H1 (cell line): ENCODE measurements around the gene WDR19. TPM values are rescaled to one million over a fixed set of nuclear protein-coding genes. Genes with fewer than 3 reads are reported as not detected.

Source experiments
- CTCF ChIA-PET: fragments of 300-600 bp; sonication (Branson Sonifier 250); formaldehyde crosslinking; loops from one replicate; lab custom pipeline; 2021; ENCODE audit not compliant: partially characterized antibody; lab: Charles Lee
- POLR2A ChIA-PET: fragments of 300-600 bp; sonication (Branson Sonifier 250); formaldehyde crosslinking; loops from one replicate; lab custom pipeline; 2021; ENCODE audit warnings: inconsistent platforms; ENCODE audit not compliant: partially characterized antibody; lab: Charles Lee
- DNase-seq, 2 experiments: peaks; one replicate each; pipeline versions ENCODE4 v3.0.0 to v3.0.0-alpha.2; 2010 to 2022; ENCODE audit warnings: low spot score in 2 of 2, low read depth in 1 of 2, mixed read lengths in 1 of 2
- FAIRE-seq: peaks from 2 replicates; lab custom pipeline; 2011; peaks lifted over from hg19 to GRCh38; lab: Jason Lieb, UNC
- H2AFZ ChIP-seq: 2 replicates; pipeline ENCODE4 v1.8.1; 2012; ENCODE audit warnings: low read length, inconsistent platforms
- H2AK5ac ChIP-seq: 2 replicates; pipeline ENCODE4 v1.6.1; 2013; ENCODE audit warnings: low read depth, low read length
- H2BK120ac ChIP-seq: replicated peaks from 2 replicates; pipeline ENCODE3; 2013; ENCODE audit warnings: low read depth, low read length, inconsistent platforms
- H2BK12ac ChIP-seq: 2 replicates; pipeline ENCODE4 v1.6.1; 2013; ENCODE audit warnings: low read depth, low read length
- H2BK15ac ChIP-seq: 2 replicates; pipeline ENCODE4 v1.6.1; 2013; ENCODE audit warnings: low read length
- H2BK20ac ChIP-seq: 2 replicates; pipeline ENCODE4 v1.6.1; 2013; ENCODE audit warnings: low read length
- H2BK5ac ChIP-seq: 2 replicates; pipeline ENCODE4 v1.6.1; 2013; ENCODE audit warnings: low read depth, low read length
- H3K14ac ChIP-seq: 2 replicates; pipeline ENCODE4 v1.6.1; 2013; ENCODE audit warnings: inconsistent platforms; ENCODE audit not compliant: insufficient read length
- H3K18ac ChIP-seq: 2 replicates; pipeline ENCODE4 v1.6.1; 2013; ENCODE audit warnings: low read length; ENCODE audit errors: extremely low read depth
- H3K23ac ChIP-seq: 2 replicates; pipeline ENCODE4 v1.6.1; 2013; ENCODE audit warnings: inconsistent platforms; ENCODE audit not compliant: insufficient read length
- H3K23me2 ChIP-seq: 2 replicates; pipeline ENCODE4 v1.6.1; 2013; ENCODE audit warnings: low read depth, low read length
- H3K27ac ChIP-seq: 2 replicates; pipeline ENCODE4 v1.6.1; 2011; ENCODE audit warnings: low read depth, low read length, inconsistent platforms
- H3K27me3 ChIP-seq, 4 experiments: replicated peaks in 1 of 4; 1 replicate in 1 of 4; 2 replicates in 3 of 4; pipeline versions ENCODE4 v1.6.1 to v1.8.1; 2011 to 2013; ENCODE audit warnings: low read length in 3 of 4, mild to moderate bottlenecking in 3 of 4, inconsistent platforms in 2 of 4, mixed read lengths in 2 of 4, moderate library complexity in 1 of 4; ENCODE audit not compliant: control insufficient read depth in 3 of 4, insufficient read depth in 3 of 4; ENCODE audit errors: extremely low read depth in 1 of 4
- H3K36me3 ChIP-seq, 4 experiments: 2 replicates each; pipeline versions ENCODE4 v1.6.1 to v1.8.1; 2011 to 2013; ENCODE audit warnings: mild to moderate bottlenecking in 4 of 4, low read length in 3 of 4, moderate library complexity in 2 of 4, control low read depth in 1 of 4, inconsistent platforms in 1 of 4; ENCODE audit not compliant: insufficient read depth in 4 of 4, control insufficient read depth in 2 of 4
- H3K4ac ChIP-seq: replicated peaks from 2 replicates; pipeline ENCODE3; 2013; ENCODE audit warnings: low read length, low read depth, mixed read lengths, inconsistent platforms; ENCODE audit not compliant: insufficient read length
- H3K4me1 ChIP-seq, 4 experiments: replicated peaks in 1 of 4; 1 replicate in 1 of 4; 2 replicates in 3 of 4; pipeline versions ENCODE4 v1.6.1 to v1.8.1; 2011 to 2013; ENCODE audit warnings: low read length in 3 of 4, inconsistent platforms in 2 of 4, mixed read lengths in 1 of 4; ENCODE audit not compliant: insufficient read depth in 4 of 4, control insufficient read depth in 3 of 4
- H3K4me2 ChIP-seq, 2 experiments: 2 replicates each; pipeline versions ENCODE4 v1.6.1 to v1.8.1; 2011 to 2013; ENCODE audit warnings: low read depth in 2 of 2, low read length in 2 of 2, control low read depth in 1 of 2, inconsistent platforms in 1 of 2, mild to moderate bottlenecking in 1 of 2; ENCODE audit not compliant: insufficient read depth in 1 of 2
- H3K4me3 ChIP-seq, 4 experiments: fragments of 200-600, 300-600 bp in 1 of 4; sonication (generic), shearing (Covaris generic), sonication (Bioruptor Twin) in 1 of 4; 2 replicates each; pipeline versions ENCODE4 v1.5.1 to v1.8.1; 2011 to 2016; ENCODE audit warnings: low read length in 4 of 4, low read depth in 3 of 4, control low read depth in 2 of 4, inconsistent platforms in 2 of 4, mild to moderate bottlenecking in 2 of 4, mixed read lengths in 1 of 4, moderate library complexity in 1 of 4; ENCODE audit not compliant: insufficient read depth in 2 of 4; ENCODE audit errors: extremely low read depth in 1 of 4
- H3K56ac ChIP-seq: replicated peaks from 2 replicates; pipeline ENCODE3; 2013; ENCODE audit warnings: low read depth, mild to moderate bottlenecking, mixed read lengths, low read length, inconsistent platforms; ENCODE audit not compliant: insufficient read length
- H3K79me1 ChIP-seq: 2 replicates; pipeline ENCODE4 v1.6.1; 2013; ENCODE audit warnings: low read depth, low read length, control low read depth
- H3K79me2 ChIP-seq, 2 experiments: 2 replicates each; pipeline versions ENCODE4 v1.6.1 to v1.8.1; 2012 to 2013; ENCODE audit warnings: low read length in 2 of 2, mild to moderate bottlenecking in 2 of 2, inconsistent platforms in 1 of 2; ENCODE audit not compliant: insufficient read depth in 2 of 2, control insufficient read depth in 1 of 2
- H3K9ac ChIP-seq, 4 experiments: replicated peaks in 1 of 4; 1 replicate in 1 of 4; 2 replicates in 3 of 4; pipeline versions ENCODE4 v1.6.1 to v1.8.1; 2011 to 2013; ENCODE audit warnings: low read depth in 3 of 4, low read length in 3 of 4, control low read depth in 2 of 4, mild to moderate bottlenecking in 2 of 4, moderate library complexity in 2 of 4, inconsistent platforms in 1 of 4; ENCODE audit errors: extremely low read depth in 1 of 4
- H3K9me3 ChIP-seq, 2 experiments: 2 replicates each; pipeline versions ENCODE4 v1.6.1 to v1.8.1; 2012 to 2013; ENCODE audit warnings: mild to moderate bottlenecking in 2 of 2, moderate library complexity in 2 of 2, control low read depth in 1 of 2, inconsistent platforms in 1 of 2, low read depth in 1 of 2, low read length in 1 of 2, mixed read lengths in 1 of 2; ENCODE audit not compliant: insufficient read depth in 2 of 2
- H4K20me1 ChIP-seq, 2 experiments: replicated peaks in 1 of 2; 2 replicates each; pipeline versions ENCODE3 to v1.8.1; 2011 to 2013; ENCODE audit warnings: inconsistent platforms in 2 of 2, low read length in 2 of 2, mild to moderate bottlenecking in 1 of 2; ENCODE audit not compliant: insufficient read depth in 2 of 2, control insufficient read depth in 1 of 2
- H4K5ac ChIP-seq: 2 replicates; pipeline ENCODE4 v1.6.1; 2013; ENCODE audit warnings: low read length, low read depth, mixed read lengths, inconsistent platforms; ENCODE audit not compliant: insufficient read length
- H4K8ac ChIP-seq: 2 replicates; pipeline ENCODE4 v1.8.0; 2013; ENCODE audit warnings: mild to moderate bottlenecking, moderate library complexity, low read length, inconsistent platforms; ENCODE audit not compliant: insufficient read depth; ENCODE audit errors: extremely low read depth
- H4K91ac ChIP-seq: replicated peaks from 2 replicates; pipeline ENCODE3; 2013; ENCODE audit warnings: low read length, mixed read lengths, inconsistent platforms; ENCODE audit not compliant: insufficient read length
- BCL11A ChIP-seq, 2 experiments: IDR thresholded peaks; one replicate each; pipeline ENCODE4 v1.6.1; 2011; ENCODE audit warnings: low read depth in 2 of 2, low read length in 2 of 2, mild to moderate bottlenecking in 2 of 2
- BRCA1 ChIP-seq: IDR thresholded peaks from 2 replicates; pipeline ENCODE4 v1.6.1; 2012; ENCODE audit warnings: low read depth, low read length, improper control_type of control experiment
- E2F6 ChIP-seq: IDR thresholded peaks from 2 replicates; pipeline ENCODE4 v1.6.1; 2012; ENCODE audit warnings: inconsistent platforms
- EGR1 ChIP-seq: IDR thresholded peaks from 2 replicates; pipeline ENCODE4 v1.6.1; 2011; ENCODE audit warnings: low read depth, low read length, borderline replicate concordance
- EZH2 ChIP-seq: fragments of 200-600 bp; sonication (generic); IDR thresholded peaks from 2 replicates; pipeline ENCODE4 v1.7.1; 2012; ENCODE audit warnings: low read depth, mild to moderate bottlenecking, moderate library complexity, low read length, inconsistent platforms; ENCODE audit not compliant: severe bottlenecking
- GABPA ChIP-seq: IDR thresholded peaks from 2 replicates; pipeline ENCODE4 v1.6.1; 2011; ENCODE audit warnings: mild to moderate bottlenecking, low read length, moderate library complexity, borderline replicate concordance; ENCODE audit not compliant: insufficient read depth
- NANOG ChIP-seq: IDR thresholded peaks from 2 replicates; pipeline ENCODE4 v1.6.1; 2011; ENCODE audit warnings: low read length, low read depth, mild to moderate bottlenecking, inconsistent platforms; ENCODE audit not compliant: insufficient read depth, poor library complexity, severe bottlenecking
- RXRA ChIP-seq: IDR thresholded peaks from 2 replicates; pipeline ENCODE4 v1.6.1; 2011; ENCODE audit warnings: low read depth, mild to moderate bottlenecking, low read length, moderate library complexity; ENCODE audit not compliant: insufficient read depth
- SIX5 ChIP-seq: IDR thresholded peaks from 2 replicates; pipeline ENCODE4 v1.6.1; 2011; ENCODE audit warnings: mild to moderate bottlenecking, low read depth, low read length
- TAF7 ChIP-seq: optimal IDR thresholded peaks from 2 replicates; pipeline ENCODE3; 2011; ENCODE audit warnings: low read depth, mild to moderate bottlenecking, inconsistent platforms, low read length, moderate library complexity, borderline replicate concordance
- ZNF274 ChIP-seq: IDR thresholded peaks from 2 replicates; pipeline ENCODE4 v1.7.0; 2012; ENCODE audit warnings: low read length, borderline replicate concordance; ENCODE audit errors: extremely low read depth
- WGBS, 2 experiments: shearing (Covaris generic) in 1 of 2; methylation state at CpG; one replicate each; pipeline versions ENCODE4 v1.1.6 to v1.1.7; 2013 to 2015; ENCODE audit warnings: low lambda C conversion rate in 2 of 2, mixed read lengths in 2 of 2, inconsistent platforms in 1 of 2, low coverage in 1 of 2, missing lambda C conversion rate in 1 of 2; ENCODE audit not compliant: insufficient replicate concordance in 2 of 2, insufficient coverage in 1 of 2, insufficient read length in 1 of 2; ENCODE audit errors: extremely low coverage in 1 of 2, missing lambda C conversion rate in 1 of 2; 5-methylcytosine and 5-hydroxymethylcytosine counted together
- polyA plus RNA-seq, 7 experiments: library from polyadenylated mRNA; depleted of rRNA in 3 of 7; stranded (reverse) in 5 of 7; unstranded in 2 of 7; fragments of >200 nt in 5 of 7; fragments of 200-250 nt in 2 of 7; gene quantifications; 1 replicate in 5 of 7; 2 replicates in 1 of 7; 4 replicates in 1 of 7; pipeline versions ENCODE4 v1.2.1 to v1.2.3, GENCODE V29; 2011 to 2013; ENCODE audit warnings: missing spikeins in 2 of 7, mixed read lengths in 2 of 7
- total RNA-seq: library from RNA; stranded (reverse); fragmentation: NEBNext Ultra II Directional; extraction: Animal tissue kit (Norgen Biotek cat#: 25700); gene quantifications from 2 replicates; pipeline ENCODE4 v1.2.1, GENCODE V29; 2021

The WDR19 gene
- total and polyA plus RNA-seq, 2 of the 8 experiments (the other 6 are each of a cell fraction or from before 2014, with no cell fraction given) = 22.2 to 23.3 TPM

DNA sequence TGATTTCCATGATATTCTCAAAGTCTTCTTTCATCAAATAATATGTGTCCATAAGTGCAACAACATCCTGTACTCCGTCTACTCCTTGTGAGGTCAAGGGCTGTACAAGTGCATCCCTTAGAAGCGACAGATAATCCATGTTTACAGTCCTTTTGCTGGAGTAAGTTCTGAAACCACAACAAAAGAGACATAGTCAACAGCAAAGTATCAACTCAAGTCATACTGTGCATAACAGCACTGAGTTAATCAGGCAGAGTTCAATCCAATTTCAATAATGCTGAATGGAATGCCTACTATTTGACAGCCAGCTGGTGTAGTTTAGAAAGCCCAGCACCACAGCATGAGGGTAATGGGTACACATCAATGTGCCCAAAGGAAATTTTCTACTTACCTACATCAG is 109.4 kb downstream of the WDR19 start:
- Histone ChIP-seq H2AK5ac (no peak overlapping the region), H3K14ac (no peak overlapping the region), H2AFZ (no peak overlapping the region), H3K4me3 (no peak overlapping the region), H3K4me2 (no peak overlapping the region), H3K4me1 (no peaks in the 10 kb centered on the region), H4K8ac (no peak overlapping the region), H3K18ac (no peak overlapping the region), H2BK120ac (no peak overlapping the region), H3K79me1 (no peaks in the 10 kb centered on the region), H2BK15ac (no peak overlapping the region), H3K36me3 (peaks cover 13 to 76% (median 29%) of the 10 kb centered on the region in 4 experiments), H3K9me3 (no peaks in the 10 kb centered on the region), H3K23ac (no peak overlapping the region), H3K56ac (no peak overlapping the region), H4K91ac (no peak overlapping the region), H3K79me2 (no peaks in the 10 kb centered on the region), H2BK20ac (no peak overlapping the region), H3K27me3 (peaks cover 0 to 1% (median 0%) of the 10 kb centered on the region in 4 experiments; a peak in 1 of 7 replicates), H3K23me2 (no peaks in the 10 kb centered on the region), H3K27ac (no peak overlapping the region), H3K9ac (no peak overlapping the region), H3K4ac (no peak overlapping the region), H2BK12ac (no peak overlapping the region), H4K20me1 (no peaks in the 10 kb centered on the region), H2BK5ac (no peak overlapping the region), H4K5ac (no peak overlapping the region)
- POLR2A ChIA-PET = no interaction called here
- TF ChIP-seq EZH2 (no peak), BRCA1 (no peak), TAF7 (no peak), BCL11A (IDR thresholded peaks at IDR 0.05; ENCODE audit: low read depth in 2 of 2, low read length in 2 of 2) (no peak), NANOG (no peak), EGR1 (no peak), E2F6 (no peak), GABPA (no peak), ZNF274 (no peak), RXRA (no peak), SIX5 (no peak)
- WGBS, 2 experiments = 96% methylated on average over 2 of the region's 2 CpGs; no CpG with 5 or more reads in 1 of the 2 experiments
- no peak for DNase-seq
- no peak for FAIRE-seq
- CTCF ChIA-PET = interaction anchor here (0.6 kb wide), 1 partner anchor 313 kb away, joined by 3 read pairs; no protein-coding TSS in a partner anchor
